Fibroblast of lung (primary cell): Measurements from ENCODE around the gene NLGN1.

Experiments used
- EZH2 ChIP-seq: IDR thresholded peaks from 2 replicates; pipeline ENCODE4 v1.5.1; 2012; ENCODE audit warnings: low read length, control low read depth, mild to moderate bottlenecking; ENCODE audit errors: missing control alignments
- TF ChIP-seq, protein P1 (sequence below), 2 donors: IDR thresholded peaks in 1 of 2; conservative IDR thresholded peaks in 1 of 2; 1 replicate in 1 of 2; 2 replicates in 1 of 2; pipeline ENCODE4 v1.5.1; 2011 to 2012; ENCODE audit warnings: low read length in 2 of 2, control low read depth in 1 of 2, inconsistent platforms in 1 of 2, low read depth in 1 of 2, mild to moderate bottlenecking in 1 of 2

DNA sequence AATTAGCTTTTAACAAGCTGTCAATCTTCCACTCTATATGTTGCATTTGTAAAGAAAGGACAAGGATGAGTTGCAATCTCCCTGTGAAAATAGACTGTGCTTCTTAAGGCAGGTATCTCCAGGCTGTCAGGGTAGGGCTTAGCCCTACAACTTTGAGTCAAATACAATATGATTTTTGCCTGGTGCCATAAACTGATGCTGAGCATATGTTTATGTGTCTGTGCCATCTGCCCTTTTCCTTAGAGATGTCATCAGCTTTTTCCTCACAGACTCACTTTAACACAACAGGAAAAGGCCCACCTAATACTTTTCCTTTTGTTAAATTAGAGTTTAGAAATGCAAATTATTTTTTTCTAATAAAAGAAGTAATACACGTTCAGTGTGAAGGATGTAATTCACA, 548.3 kb downstream of the NLGN1 start:
- TF ChIP-seq, protein P1, sequence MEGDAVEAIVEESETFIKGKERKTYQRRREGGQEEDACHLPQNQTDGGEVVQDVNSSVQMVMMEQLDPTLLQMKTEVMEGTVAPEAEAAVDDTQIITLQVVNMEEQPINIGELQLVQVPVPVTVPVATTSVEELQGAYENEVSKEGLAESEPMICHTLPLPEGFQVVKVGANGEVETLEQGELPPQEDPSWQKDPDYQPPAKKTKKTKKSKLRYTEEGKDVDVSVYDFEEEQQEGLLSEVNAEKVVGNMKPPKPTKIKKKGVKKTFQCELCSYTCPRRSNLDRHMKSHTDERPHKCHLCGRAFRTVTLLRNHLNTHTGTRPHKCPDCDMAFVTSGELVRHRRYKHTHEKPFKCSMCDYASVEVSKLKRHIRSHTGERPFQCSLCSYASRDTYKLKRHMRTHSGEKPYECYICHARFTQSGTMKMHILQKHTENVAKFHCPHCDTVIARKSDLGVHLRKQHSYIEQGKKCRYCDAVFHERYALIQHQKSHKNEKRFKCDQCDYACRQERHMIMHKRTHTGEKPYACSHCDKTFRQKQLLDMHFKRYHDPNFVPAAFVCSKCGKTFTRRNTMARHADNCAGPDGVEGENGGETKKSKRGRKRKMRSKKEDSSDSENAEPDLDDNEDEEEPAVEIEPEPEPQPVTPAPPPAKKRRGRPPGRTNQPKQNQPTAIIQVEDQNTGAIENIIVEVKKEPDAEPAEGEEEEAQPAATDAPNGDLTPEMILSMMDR (conservative IDR thresholded peaks at IDR 0.05 in 1 of 2, IDR thresholded peaks at IDR 0.05 in 1 of 2; ENCODE audit: low read depth in 1 of 2, low read length in 2 of 2), result no peak
- TF ChIP-seq EZH2, result no peak
